ENCODE results near the gene PRMT6.
"Not testable (repeated sequence)": the region's sequence is repeated elsewhere in the genome, so short reads cannot be mapped to it uniquely, and the experiment has no call there.

PRMT6 gene

GRCh38 chr1:107056426-107057196, at the start of gene PRMT6:
Gene PRMT6 (plus strand): TSS chr1:107056674. CDS start chr1:107056716, 42 bp downstream.
- peak within 1 kb of the TSS; percentile 98 for H3K4me3 ChIP-seq (ENCODE audit: low read depth, low read length)

DNA sequence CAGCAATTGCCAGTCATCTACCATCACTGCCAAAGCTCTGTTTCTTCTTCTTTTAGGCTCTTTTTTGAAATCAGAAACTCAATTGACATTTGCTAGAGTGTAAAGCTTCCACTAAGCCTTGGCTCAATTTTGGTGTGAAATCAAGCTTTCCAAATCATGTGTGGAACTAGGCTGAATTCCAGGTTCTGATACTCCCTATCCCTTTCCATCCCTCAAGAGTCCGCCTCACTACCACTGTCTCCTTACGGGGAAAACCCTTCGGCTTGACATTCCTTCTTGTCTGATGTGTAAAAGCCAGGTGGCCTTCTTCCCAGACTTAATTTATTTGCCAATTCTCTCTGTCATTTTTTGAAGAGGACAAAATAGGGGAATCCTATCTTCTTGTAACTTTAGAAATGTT, 47.2 kb upstream of the PRMT6 start:
- H3K4me3 ChIP-seq (ENCODE audit: low read depth, low read length): no peak overlapping the region

- no peak overlapping the region for H3K4me3 ChIP-seq (ENCODE audit: low read depth, low read length)
Observed at GRCh38 chr1:107010582-107010981, 45.9 kb upstream of the PRMT6 start.

DNA sequence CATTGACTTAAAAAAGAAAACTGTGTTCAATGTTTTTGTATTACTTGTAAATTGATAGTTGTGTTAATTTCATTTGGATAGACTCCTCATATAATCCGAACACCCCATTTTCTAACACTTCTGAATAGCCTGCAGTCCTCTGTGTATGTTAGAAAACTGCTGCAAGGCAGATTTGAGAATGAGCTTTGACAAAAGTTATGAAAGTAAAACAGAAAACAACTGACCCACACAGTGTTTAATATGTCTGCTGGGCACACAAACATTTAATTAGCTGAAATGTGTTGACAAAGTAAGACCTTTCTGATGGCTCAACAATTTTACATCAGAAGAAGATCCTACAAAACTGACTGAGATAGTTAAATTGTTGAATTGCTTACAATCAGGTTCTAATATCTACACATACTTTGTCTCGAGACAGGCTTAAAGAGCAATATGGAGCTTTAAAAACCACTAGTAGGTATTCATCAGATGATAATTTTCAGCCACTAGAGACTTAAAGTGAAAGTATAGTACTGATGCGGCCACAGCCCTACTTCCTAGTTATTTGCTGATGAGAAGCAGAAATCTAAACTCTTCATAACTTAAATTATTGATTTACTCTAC, 40.0 kb upstream of the PRMT6 start:
- no peak overlapping the region for H3K4me3 ChIP-seq (ENCODE audit: low read depth, low read length)

DNA sequence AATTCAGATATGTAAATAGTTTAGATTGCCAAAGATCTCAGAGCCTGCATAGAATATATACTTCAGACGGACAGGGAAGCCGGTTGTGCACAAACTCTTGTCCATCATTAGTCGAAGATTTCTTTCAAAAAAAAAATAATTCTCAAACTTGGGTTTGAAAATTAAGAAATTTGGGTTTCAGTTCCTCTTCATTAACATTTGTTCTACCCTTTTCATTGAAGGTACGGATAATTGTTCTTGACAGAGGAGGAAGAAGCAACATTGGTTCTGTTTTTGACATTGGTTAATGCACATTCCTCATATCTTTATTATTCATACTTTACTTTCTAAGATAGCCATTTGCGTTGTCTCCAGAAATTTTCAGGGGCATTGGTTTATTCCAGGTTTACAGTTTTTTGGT, 38.0 kb upstream of the PRMT6 start:
- no peak overlapping the region for H3K4me3 ChIP-seq (ENCODE audit: low read depth, low read length)

DNA sequence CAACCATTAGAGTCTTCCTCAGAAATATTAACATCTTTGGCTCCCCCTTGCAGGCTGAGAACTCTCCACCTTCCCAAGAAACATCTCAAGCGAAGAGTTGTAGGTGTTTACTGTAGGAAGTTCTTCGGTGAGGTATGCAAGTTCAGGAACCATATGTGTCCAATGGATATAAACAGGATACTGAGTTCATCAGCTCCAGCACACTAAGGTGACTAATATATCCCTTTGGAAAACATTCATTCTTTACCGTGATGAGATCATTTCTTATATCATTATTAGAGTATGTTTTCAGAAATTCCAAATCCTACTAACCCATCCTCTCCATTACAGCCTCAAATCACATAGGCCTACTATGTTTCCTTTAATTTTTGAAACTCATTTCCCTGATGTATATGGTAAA, 37.3 kb upstream of the PRMT6 start:
- no peak overlapping the region for H3K4me3 ChIP-seq (ENCODE audit: low read depth, low read length)

DNA sequence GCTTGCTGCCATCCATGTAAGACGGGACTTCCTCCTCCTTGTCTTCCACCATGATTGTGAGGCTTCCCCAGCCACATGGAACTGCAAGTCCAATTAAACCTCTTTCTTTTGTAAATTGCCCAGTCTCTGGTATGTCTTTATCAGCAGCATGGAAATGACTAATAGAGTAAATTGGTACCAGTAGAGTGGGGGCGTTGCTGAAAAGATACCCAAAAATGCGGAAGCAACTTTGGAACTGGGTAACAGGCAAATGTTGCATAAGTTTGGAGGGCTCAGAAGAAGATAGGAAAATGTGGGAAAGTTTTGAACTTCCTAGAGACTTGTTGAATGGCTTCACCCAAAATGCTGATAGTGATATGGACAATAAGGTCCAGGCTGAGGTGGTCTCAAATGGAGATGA, 17.6 kb upstream of the PRMT6 start:
- H3K4me3 ChIP-seq (ENCODE audit: low read depth, low read length): not testable (repeated sequence)

GRCh38 chr1:107044310-107045220, 11.9 kb upstream of the PRMT6 start:
- not testable (repeated sequence) for H3K4me3 ChIP-seq (ENCODE audit: low read depth, low read length)

DNA sequence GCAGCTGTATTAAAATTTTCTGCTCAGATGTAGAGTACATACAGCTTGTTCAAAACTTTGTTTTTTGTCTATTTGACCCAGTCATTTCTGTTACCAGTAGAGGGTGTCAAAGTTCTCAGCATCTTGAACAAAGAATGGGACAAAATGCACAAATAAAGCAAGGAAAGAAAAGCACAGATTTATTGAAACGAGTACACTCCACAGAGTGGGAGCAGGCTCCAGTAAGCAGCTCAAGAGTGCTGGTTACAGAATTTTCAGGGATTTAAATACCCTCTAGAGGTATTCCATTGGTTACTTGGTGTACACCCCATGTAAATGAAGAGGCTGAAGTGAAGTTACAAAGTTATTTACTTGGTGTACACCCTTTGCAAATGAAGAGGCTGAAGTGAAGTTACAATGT, 8.9 kb upstream of the PRMT6 start:
- H3K4me3 ChIP-seq (ENCODE audit: low read depth, low read length): no peak overlapping the region

DNA sequence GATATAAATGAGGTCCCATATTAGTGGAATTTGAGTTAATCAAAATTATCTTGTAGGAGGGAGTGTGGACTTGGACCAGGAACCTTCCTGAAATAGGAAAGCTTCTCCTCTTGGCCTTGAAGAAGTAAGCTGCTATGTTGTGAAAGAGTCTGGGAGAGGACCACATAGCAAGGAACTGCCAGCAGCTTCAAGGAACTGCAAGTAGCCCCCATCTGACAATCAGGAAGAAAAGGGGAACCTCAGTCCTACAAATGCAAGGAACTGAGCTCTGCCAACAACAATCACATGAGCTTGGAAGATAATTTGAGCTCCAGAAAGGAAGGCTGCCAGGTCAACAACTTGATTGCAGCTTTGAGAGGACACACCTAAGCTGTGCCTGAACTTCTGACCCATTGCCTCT, 8.2 kb upstream of the PRMT6 start:
- no peak overlapping the region for H3K4me3 ChIP-seq (ENCODE audit: low read depth, low read length)

DNA sequence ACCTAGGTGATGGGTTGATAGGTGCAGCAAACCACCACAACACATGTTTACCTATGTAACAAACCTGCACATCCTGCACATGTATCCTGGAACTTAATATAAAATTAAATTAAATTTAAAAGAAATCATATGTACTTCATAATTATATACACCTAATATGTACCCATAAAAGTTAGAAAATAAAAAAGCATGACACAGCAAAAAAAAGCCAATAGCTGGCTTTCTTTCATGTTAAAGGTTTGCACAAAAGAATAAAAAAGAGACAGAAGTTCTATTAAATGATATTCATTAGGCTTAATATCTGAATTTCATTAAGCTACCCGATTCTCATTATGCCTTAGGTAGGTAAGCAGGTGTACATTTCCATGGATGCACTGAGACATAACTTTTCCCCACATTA, 5.2 kb upstream of the PRMT6 start:
- H3K4me3 ChIP-seq (ENCODE audit: low read depth, low read length): no peak overlapping the region

DNA sequence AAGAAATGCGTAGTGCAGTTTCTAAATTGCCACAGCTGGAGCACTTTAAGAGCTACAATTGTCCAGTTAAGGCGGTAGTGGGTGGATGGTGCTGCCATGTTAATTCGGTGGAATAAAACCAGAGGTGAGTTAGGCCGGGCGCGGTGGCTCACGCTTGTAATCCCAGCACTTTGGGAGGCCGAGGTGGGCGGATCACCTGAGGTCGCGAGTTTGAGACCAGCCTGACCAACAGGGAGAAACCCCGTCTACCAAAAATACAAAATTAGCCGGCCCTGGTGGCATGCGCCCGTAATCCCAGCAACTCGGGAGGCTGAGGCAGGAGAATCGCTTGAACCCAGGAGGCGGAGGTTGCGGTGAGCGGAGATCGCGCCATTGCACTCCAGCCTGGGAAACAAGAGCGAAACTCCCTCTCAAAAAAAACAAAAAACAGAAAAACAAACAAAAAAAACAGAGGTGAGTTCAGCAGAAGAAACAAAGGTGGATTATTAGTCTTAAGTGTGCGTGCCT, 502 bp upstream of the PRMT6 start:
- peak overlapping the region; percentile 98 for H3K4me3 ChIP-seq (ENCODE audit: low read depth, low read length)

DNA sequence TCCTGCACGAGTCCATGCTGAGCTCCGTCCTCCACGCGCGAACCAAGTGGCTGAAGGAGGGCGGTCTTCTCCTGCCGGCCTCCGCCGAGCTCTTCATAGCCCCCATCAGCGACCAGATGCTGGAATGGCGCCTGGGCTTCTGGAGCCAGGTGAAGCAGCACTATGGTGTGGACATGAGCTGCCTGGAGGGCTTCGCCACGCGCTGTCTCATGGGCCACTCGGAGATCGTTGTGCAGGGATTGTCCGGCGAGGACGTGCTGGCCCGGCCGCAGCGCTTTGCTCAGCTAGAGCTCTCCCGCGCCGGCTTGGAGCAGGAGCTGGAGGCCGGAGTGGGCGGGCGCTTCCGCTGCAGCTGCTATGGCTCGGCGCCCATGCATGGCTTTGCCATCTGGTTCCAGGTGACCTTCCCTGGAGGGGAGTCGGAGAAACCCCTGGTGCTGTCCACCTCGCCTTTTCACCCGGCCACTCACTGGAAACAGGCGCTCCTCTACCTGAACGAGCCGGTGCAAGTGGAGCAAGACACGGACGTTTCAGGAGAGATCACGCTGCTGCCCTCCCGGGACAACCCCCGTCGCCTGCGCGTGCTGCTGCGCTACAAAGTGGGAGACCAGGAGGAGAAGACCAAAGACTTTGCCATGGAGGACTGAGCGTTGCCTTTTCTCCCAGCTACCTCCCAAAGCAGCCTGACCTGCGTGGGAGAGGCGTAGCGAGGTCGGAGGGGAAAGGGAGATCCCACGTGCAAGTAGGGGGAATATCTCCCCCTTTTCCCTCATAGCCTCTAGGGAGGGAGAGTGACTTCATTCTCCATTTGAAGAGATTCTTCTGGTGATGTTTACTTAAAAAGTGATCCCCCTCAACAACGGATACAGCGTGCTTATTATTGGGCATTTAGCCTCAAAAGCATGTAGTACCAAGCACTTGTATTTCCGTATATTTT, 991 bp downstream of the PRMT6 start:
- peak overlapping the region; percentile 98 for H3K4me3 ChIP-seq (ENCODE audit: low read depth, low read length)

GRCh38 chr1:107058245-107059032, 2.0 kb downstream of the PRMT6 start:
- H3K4me3 ChIP-seq (ENCODE audit: low read depth, low read length): peak overlapping the region; percentile 98

DNA sequence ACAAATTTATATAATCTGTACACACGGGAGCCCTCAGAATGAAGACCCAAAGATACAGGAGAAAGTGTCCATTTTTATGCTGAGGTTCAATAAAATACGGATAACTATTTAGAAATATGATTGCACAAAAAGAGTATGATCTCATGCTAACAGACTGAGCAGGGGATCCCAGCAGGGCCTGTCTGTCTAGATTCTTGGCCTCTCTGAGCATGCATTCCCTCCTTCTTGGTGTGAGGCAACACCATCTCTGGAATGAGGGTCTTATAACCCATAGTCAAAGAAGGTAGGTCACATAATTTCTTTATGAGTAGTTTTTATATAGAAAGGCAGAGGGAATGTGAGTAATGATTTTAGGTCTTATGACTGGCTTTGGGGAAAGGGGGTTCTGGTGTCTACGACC, 5.4 kb downstream of the PRMT6 start:
- no peak overlapping the region for H3K4me3 ChIP-seq (ENCODE audit: low read depth, low read length)

DNA sequence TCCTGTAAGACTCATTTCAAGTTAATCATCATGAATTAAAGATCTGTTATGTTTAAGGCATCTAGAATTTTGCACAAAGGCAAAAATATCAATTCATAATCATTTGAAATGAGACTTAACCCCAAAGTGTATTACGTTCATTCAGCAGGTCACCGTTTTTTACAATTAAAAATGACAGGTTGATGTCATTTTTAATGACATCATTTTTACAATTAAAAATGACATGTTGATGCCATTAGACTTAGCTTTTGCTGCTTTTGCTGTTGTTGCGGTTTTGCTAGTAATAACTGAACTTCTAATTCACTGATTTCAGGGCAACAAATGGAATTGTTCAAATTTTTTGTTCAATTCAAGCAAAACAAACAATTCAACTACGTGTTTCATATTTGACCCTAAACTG, 17.0 kb downstream of the PRMT6 start:
- no peak overlapping the region for H3K4me3 ChIP-seq (ENCODE audit: low read depth, low read length)

DNA sequence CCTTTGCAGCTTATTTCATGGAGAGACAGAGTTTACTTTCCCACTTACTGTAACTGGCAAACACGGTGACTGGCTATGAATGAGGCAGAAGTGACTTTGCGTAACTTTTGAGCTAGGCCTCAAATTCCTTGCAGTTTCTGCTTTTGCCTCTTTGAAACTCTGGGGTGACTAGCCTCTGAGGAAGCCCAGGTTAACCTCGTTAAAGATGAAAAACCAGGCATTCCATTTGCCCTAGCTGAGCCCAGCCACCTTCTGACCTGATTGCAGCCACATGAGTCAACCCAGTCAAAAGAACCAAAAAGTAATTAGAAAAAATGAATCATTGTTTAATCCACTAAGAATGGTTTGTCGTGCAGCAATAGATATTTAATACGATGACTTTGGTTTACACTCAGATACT, 20.4 kb downstream of the PRMT6 start:
- no peak overlapping the region for H3K4me3 ChIP-seq (ENCODE audit: low read depth, low read length)

DNA sequence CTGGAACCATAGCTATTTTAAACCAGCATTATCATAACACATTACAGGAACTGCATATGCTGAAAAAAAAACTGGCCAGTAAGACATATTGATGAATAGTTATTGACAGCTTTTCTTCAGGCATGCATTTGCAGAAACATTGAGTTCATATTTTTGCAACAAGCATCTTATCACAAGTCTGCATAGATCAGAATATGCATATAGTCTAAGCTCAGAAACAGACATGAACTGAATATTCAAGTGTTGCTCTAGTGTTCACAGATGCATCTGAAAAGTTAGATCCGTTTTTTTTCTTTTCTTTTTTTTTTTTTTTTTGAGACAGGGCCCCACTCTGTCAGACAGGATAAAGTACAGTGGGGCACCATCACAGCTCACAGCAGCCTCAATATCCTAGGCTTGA, 22.8 kb downstream of the PRMT6 start:
- no peak overlapping the region for H3K4me3 ChIP-seq (ENCODE audit: low read depth, low read length)

GRCh38 chr1:107081102-107081501, 24.6 kb downstream of the PRMT6 start:
- H3K4me3 ChIP-seq (ENCODE audit: low read depth, low read length): no peak overlapping the region

DNA sequence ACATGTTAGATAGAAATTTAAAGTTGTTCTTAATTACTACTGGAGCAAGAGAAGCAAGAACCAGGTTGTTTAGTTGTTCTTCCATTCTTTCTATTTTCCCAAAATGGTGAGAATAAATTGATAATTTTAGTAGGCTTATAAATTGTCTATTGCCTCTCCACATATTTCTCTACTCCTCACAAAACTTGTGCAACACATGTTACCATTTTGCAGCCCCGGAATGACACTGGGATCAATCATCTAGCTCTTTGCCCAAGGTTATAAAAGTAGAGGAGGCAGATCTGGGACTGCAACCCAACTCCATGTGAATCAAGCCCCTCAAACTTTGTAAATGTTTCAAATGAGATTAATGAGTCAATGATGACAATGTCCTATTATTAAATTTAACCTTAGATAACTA, 34.9 kb downstream of the PRMT6 start:
- H3K4me3 ChIP-seq (ENCODE audit: low read depth, low read length): no peak overlapping the region
